Fibroblast of pulmonary artery (primary cell): Measurements from ENCODE around the gene FAM20B.

ENCODE experiments used
- DNase-seq: peaks from one replicate; pipeline ENCODE4 v3.0.0-alpha.2; 2010; ENCODE audit warnings: low read depth
- H3K4me3 ChIP-seq: replicated peaks from 2 replicates; pipeline ENCODE4 v1.5.1; 2011; ENCODE audit warnings: low read depth, mild to moderate bottlenecking, control low read depth, low read length, moderate library complexity
- TF ChIP-seq, protein P1 (sequence below): IDR thresholded peaks from 2 replicates; pipeline ENCODE4 v1.5.1; 2011; ENCODE audit warnings: mild to moderate bottlenecking, control low read depth, low read length, inconsistent platforms; ENCODE audit errors: missing control alignments

The FAM20B gene

DNA sequence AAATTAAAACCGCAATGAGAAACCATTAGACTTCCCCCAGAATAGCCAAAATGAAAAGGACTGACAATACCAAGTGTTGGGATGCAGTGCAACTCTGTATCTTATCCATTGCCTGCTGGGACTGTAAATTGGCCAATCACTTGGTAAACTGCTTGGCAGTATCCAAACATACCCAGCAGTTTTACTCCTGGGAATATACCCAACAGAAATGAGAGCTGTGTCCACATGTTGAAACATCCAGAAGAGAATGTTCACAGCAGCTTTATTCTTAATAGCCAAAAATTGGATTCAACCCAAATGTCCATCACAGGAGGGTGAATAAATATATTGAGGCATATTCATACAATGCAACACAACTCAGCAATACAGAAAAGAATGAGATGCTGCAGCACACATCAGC, 13.7 kb upstream of the FAM20B start:
- TF ChIP-seq, protein P1, sequence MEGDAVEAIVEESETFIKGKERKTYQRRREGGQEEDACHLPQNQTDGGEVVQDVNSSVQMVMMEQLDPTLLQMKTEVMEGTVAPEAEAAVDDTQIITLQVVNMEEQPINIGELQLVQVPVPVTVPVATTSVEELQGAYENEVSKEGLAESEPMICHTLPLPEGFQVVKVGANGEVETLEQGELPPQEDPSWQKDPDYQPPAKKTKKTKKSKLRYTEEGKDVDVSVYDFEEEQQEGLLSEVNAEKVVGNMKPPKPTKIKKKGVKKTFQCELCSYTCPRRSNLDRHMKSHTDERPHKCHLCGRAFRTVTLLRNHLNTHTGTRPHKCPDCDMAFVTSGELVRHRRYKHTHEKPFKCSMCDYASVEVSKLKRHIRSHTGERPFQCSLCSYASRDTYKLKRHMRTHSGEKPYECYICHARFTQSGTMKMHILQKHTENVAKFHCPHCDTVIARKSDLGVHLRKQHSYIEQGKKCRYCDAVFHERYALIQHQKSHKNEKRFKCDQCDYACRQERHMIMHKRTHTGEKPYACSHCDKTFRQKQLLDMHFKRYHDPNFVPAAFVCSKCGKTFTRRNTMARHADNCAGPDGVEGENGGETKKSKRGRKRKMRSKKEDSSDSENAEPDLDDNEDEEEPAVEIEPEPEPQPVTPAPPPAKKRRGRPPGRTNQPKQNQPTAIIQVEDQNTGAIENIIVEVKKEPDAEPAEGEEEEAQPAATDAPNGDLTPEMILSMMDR = no peak
- H3K4me3 ChIP-seq = no peak overlapping the region
- DNase-seq = peak; percentile 25

DNA sequence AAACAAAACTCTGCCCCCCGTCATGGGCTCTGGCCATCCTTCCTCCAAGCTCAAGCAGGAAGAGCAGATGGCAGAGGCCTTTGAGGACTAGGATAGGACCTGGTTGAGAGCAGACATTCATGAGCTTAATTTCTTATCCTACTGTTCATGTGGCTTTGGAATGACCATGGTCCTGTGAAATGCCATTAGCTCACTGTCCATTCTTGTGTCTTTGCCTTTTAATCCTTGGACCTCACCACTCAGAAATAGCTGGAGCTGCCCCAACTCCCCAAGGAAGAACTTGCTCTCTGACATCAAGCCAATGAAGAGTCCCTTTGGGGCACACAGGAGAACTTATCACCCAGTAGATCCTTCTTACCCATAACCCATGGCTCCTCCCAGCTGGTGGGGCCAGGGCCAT, 11.6 kb upstream of the FAM20B start:
- no peak overlapping the region for H3K4me3 ChIP-seq
- TF ChIP-seq, protein P1 = no peak
- no peak for DNase-seq

DNA sequence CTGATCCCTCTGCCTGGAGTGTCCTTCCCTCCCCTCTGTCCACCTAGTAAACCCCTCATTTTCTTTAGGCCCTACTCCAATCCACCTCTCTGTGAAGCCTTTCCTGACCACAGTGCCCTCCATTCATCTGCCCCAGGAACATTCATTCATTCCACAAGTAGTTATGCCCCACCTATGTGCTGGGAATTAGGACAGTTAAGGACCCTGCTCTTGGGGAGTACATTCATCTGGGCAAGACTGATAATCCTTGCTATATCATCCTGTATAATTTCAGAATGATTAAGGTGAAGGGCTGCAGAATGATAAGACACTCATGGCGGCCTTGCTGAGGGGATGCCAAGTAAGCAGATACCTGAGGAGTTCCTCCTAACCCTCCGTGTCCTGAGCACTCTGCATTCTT, 10.3 kb upstream of the FAM20B start:
- H3K4me3 ChIP-seq = no peak overlapping the region
- TF ChIP-seq, protein P1 = no peak
- no peak for DNase-seq

DNA sequence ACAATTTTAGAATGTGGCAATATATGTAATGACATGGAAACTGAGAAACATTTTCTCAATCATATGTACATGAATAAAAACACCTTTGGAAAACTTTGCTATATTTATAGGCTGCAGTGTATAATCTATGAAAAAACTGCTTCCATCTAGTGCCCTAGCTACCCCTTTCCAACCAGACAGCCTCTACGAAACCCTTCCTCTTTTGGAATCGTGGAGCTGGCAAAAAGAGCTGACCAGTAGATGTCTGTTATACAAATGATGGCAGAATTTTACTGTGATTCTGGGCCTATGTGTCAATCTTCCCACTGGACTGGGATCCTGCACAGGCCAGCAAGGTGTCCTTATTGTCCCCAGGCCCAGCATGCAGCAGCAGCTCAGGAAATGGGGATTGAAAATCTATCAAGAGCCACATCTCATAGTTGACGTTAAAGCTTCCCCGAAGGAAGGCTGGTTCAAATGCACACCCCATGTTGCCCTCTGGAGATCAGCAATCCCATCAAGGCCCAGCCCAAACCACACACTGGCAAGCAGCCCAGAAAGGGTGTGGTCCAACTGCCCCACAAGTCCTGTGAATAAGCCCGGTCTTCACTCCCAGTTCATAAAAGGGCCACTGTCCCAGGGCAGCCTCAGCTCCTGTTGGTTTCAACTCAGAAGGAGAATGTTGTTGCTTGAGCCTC, 8.8 kb upstream of the FAM20B start:
- no peak overlapping the region for H3K4me3 ChIP-seq
- DNase-seq = peak; percentile 81
- TF ChIP-seq, protein P1 = no peak

DNA sequence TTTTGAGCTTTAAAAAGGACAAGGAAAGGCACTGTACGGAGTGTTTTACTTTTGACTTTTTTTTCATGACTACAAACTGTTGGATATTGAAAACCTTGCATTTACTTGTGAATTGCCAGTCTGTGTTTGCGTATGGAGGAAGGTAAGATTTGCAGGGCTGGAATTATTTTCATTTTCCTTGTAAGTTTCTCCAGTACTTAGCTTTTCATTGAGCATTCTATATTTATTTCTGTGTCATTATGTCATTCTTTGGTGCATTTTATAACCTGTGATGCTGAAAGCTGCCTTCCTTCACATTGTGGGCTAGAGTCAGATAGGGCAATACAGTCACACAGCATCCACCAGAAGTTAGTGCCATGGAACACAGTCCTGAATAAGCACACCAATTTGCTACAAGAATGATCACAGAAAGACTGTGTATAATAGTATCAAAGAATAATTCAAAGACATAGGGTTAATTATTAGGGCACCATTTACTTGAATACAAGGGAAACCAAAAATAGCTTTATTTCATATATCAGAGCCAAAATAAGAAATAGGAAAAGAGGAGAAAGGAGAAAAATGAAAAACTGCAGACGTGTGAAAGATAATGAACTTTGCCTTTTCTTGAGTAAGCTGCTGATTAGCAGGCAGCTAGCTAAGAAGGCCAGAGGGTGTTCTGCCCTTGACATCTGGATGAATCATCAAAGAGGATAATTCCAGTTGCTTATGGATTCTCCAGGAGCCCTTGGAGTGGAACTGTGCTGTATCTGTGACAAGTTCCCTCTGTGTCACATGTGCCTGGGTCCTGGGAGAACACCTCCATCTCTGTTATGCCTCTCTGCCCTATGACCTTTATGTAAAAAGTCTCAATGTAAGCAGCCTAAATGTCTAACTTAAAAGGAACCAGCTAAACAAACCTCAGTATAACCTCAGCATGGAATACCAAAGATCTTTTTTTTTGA, 8.0 kb upstream of the FAM20B start:
- H3K4me3 ChIP-seq = no peak overlapping the region

DNA sequence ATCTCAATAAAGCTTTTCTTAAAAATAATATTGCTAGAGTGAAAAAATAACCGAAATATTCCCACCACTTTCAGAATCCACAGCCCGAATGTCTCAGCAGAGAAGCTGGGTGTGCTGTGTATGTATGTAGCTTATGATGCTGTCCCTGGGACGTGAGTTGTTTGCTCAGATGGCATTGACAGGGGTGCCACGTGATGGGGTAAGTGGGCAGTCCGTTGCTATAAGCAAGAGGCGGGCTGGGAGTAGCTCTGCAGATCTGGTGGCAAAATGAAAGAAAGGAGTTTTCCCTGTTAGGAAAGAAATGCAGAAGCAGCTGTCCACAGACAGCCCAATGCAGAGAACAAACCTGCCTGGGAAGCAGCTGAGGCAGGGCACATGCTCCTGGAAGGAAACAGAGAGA, 3.8 kb upstream of the FAM20B start:
- DNase-seq = no peak
- H3K4me3 ChIP-seq = no peak overlapping the region
- TF ChIP-seq, protein P1 = no peak

More for the DNA sequence above, 8.0 kb upstream of the FAM20B start:
- TF ChIP-seq, protein P1 = no peak
- DNase-seq = no peak
